Left forelimb (tissue), 1 donor: ENCODE measurements around the gene CLTCL1.

ENCODE experiments used
- DNase-seq: peaks from one replicate; pipeline ENCODE4 v3.0.0-alpha.2; 2018; ENCODE audit warnings: low spot score

CLTCL1 gene

GRCh38 chr22:19131685-19132015 is 159.9 kb downstream of the CLTCL1 start:
- DNase-seq: no peak

DNA sequence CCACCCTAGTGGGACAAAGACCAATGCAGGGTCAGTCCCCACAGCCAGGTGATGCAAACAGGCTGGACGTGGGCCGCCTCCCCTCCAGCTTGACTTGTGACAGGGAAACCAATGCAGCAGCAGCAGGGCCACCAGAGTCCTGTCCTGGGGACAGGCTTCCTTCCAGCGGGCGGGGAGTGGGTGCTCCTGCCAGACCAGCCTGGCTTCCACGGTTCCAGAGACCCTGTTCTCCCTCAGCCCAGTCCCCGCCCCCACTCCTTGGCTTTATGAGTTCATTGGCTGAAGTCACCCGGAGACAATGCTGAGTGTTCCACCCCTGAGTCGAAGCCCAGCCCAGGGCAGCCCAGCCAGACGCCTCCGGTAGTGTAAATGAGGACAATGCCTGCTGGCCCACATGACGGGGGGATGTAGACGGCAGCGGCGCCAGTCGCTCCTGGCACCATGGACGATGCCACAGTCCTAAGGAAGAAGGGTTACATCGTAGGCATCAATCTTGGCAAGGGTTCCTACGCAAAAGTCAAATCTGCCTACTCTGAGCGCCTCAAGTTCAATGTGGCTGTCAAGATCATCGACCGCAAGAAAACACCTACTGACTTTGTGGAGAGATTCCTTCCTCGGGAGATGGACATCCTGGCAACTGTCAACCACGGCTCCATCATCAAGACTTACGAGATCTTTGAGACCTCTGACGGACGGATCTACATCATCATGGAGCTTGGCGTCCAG is 160.4 kb downstream of the CLTCL1 start, which contains the start of gene TSSK2:
TSS of gene TSSK2 (plus strand) at position 350 of the 726 bp plus-strand sequence. CDS start at position 442, 92 bp downstream.
- DNase-seq: no peak

- no peak for DNase-seq
Measured at GRCh38 chr22:19129871-19130270, 161.6 kb downstream of the CLTCL1 start.
